ENCODE results near the gene ATP6V0A4. TPM values are rescaled to one million over a fixed set of nuclear protein-coding genes. Genes with fewer than 3 reads are reported as not detected.
"Not testable (repeated sequence)": the region's sequence is repeated elsewhere in the genome, so short reads cannot be mapped to it uniquely, and the experiment has no call there.

The ATP6V0A4 gene
- total RNA-seq, 1 donor from 2014 or later: not detected

GRCh38 chr7:138699661-138700060, 98.3 kb downstream of the ATP6V0A4 start:
- Histone ChIP-seq H3K4me3 (no peak overlapping the region), H3K27ac (replicated peaks) (no peak overlapping the region), H3K4me1 (no peaks in the 10 kb centered on the region), H3K9me3 (replicated peaks) (no peaks in the 10 kb centered on the region), H3K36me3 (no peaks in the 10 kb centered on the region), H3K27me3 (ENCODE audit: low read depth) (peaks cover 12% of the 10 kb centered on the region)
- no peak for TF ChIP-seq CTCF (IDR thresholded peaks at IDR 0.05; ENCODE audit: borderline replicate concordance)
- no peak for DNase-seq
- intact Hi-C loops (cut with micrococcal nuclease): no loop called here

GRCh38 chr7:138698281-138698680, 99.7 kb downstream of the ATP6V0A4 start:
- TF ChIP-seq CTCF (IDR thresholded peaks at IDR 0.05; ENCODE audit: borderline replicate concordance): no peak
- H3K36me3 ChIP-seq: no peaks in the 10 kb centered on the region
- intact Hi-C loops (cut with micrococcal nuclease): no loop called here

GRCh38 chr7:138697535-138698182, 100.3 kb downstream of the ATP6V0A4 start:
- TF ChIP-seq CTCF (IDR thresholded peaks at IDR 0.05; ENCODE audit: borderline replicate concordance): no peak
- DNase-seq: no peak
- no peak overlapping the region for H3K4me3 ChIP-seq
- no peaks in the 10 kb centered on the region for H3K36me3 ChIP-seq
- no peaks in the 10 kb centered on the region for H3K9me3 ChIP-seq (replicated peaks)
- intact Hi-C loops (cut with micrococcal nuclease): no loop called here
- no peak overlapping the region for H3K27ac ChIP-seq (replicated peaks)
- H3K4me1 ChIP-seq: no peaks in the 10 kb centered on the region
- H3K27me3 ChIP-seq (ENCODE audit: low read depth): peaks cover 12% of the 10 kb centered on the region

More at GRCh38 chr7:138698281-138698680, 99.7 kb downstream of the ATP6V0A4 start:
- Histone ChIP-seq H3K27ac (replicated peaks) (no peak overlapping the region), H3K9me3 (replicated peaks) (no peaks in the 10 kb centered on the region), H3K4me1 (no peaks in the 10 kb centered on the region), H3K27me3 (ENCODE audit: low read depth) (peaks cover 12% of the 10 kb centered on the region), H3K4me3 (no peak overlapping the region)
- DNase-seq: no peak

- H3K9me3 ChIP-seq (replicated peaks); H3K4me1 ChIP-seq; intact Hi-C loops (cut with micrococcal nuclease); H3K36me3 ChIP-seq; H3K27ac ChIP-seq (replicated peaks); H3K4me3 ChIP-seq; DNase-seq: not testable (repeated sequence)
- peaks cover 12% of the 10 kb centered on the region for H3K27me3 ChIP-seq (ENCODE audit: low read depth)
Observed at GRCh38 chr7:138695776-138696175, 102.2 kb downstream of the ATP6V0A4 start.

GRCh38 chr7:138695106-138695505, 102.9 kb downstream of the ATP6V0A4 start:
- no peak overlapping the region for H3K27ac ChIP-seq (replicated peaks)
- H3K4me1 ChIP-seq: no peaks in the 10 kb centered on the region
- H3K9me3 ChIP-seq (replicated peaks): no peaks in the 10 kb centered on the region
- peaks cover 17% of the 10 kb centered on the region for H3K27me3 ChIP-seq (ENCODE audit: low read depth)
- no peaks in the 10 kb centered on the region for H3K36me3 ChIP-seq
- intact Hi-C loops (cut with micrococcal nuclease): no loop called here
- no peak for TF ChIP-seq CTCF (IDR thresholded peaks at IDR 0.05; ENCODE audit: borderline replicate concordance)
- no peak overlapping the region for H3K4me3 ChIP-seq
- no peak for DNase-seq

- intact Hi-C loops (cut with micrococcal nuclease): no loop called here
- DNase-seq: no peak
- no peak overlapping the region for H3K27ac ChIP-seq (replicated peaks)
- peaks cover 16% of the 10 kb centered on the region for H3K27me3 ChIP-seq (ENCODE audit: low read depth)
- no peaks in the 10 kb centered on the region for H3K9me3 ChIP-seq (replicated peaks)
- no peaks in the 10 kb centered on the region for H3K36me3 ChIP-seq
- no peak overlapping the region for H3K4me3 ChIP-seq
- TF ChIP-seq CTCF (IDR thresholded peaks at IDR 0.05; ENCODE audit: borderline replicate concordance): no peak
- H3K4me1 ChIP-seq: no peaks in the 10 kb centered on the region
Observed at GRCh38 chr7:138691178-138691577, 106.8 kb downstream of the ATP6V0A4 start.
